HUES6 (cell line): ENCODE results near the gene RBM22.

Source experiments
- H3K27ac ChIP-seq: 2 replicates; pipeline ENCODE4 v1.7.0; 2013; ENCODE audit warnings: low read depth, mild to moderate bottlenecking, low read length, inconsistent platforms
- H3K27me3 ChIP-seq: 2 replicates; pipeline ENCODE4 v1.6.1; 2013; ENCODE audit warnings: low read length; ENCODE audit not compliant: control insufficient read depth, insufficient read depth
- H3K36me3 ChIP-seq: 2 replicates; pipeline ENCODE4 v1.6.1; 2013; ENCODE audit warnings: low read length; ENCODE audit not compliant: control insufficient read depth, insufficient read depth
- H3K4me1 ChIP-seq: 2 replicates; pipeline ENCODE4 v1.6.1; 2013; ENCODE audit warnings: low read length; ENCODE audit not compliant: control insufficient read depth, insufficient read depth
- H3K4me3 ChIP-seq: 2 replicates; pipeline ENCODE4 v1.5.1; 2013; ENCODE audit warnings: low read depth, low read length
- H3K9ac ChIP-seq: one replicate; pipeline ENCODE4 v1.6.1; 2013; ENCODE audit warnings: mild to moderate bottlenecking, low read length
- H3K9me3 ChIP-seq: 2 replicates; pipeline ENCODE4 v1.6.1; 2013; ENCODE audit warnings: low read depth, low read length; ENCODE audit not compliant: control insufficient read depth, insufficient read depth

Gene RBM22

DNA sequence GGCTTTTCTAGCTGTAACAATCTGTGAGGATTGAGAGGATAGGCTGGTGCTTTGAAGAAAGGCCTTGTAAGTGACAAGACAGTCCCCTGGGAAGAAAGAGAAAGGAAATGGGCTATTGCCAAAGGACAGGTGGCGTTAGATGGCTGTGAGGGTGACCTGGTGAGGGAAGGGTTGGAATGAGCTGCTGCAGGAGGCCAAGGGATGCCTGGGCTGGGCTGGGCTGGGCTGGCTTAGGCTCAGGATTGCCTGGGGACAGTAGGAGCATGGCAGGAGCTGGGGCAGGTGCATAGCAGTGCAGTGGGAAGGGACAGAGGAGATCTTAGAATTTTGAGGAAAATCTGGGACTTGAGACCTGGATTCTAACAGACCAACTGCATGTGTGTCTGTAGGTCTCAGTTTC lies 49.5 kb downstream of the RBM22 start:
- Histone ChIP-seq H3K4me3 (no peak overlapping the region), H3K9me3 (no peaks in the 10 kb centered on the region), H3K27me3 (no peaks in the 10 kb centered on the region), H3K4me1 (peaks cover 23% of the 10 kb centered on the region; the same call in 1 of the 2 replicates), H3K27ac (no peak overlapping the region), H3K36me3 (no peaks in the 10 kb centered on the region), H3K9ac (no peak overlapping the region)

DNA sequence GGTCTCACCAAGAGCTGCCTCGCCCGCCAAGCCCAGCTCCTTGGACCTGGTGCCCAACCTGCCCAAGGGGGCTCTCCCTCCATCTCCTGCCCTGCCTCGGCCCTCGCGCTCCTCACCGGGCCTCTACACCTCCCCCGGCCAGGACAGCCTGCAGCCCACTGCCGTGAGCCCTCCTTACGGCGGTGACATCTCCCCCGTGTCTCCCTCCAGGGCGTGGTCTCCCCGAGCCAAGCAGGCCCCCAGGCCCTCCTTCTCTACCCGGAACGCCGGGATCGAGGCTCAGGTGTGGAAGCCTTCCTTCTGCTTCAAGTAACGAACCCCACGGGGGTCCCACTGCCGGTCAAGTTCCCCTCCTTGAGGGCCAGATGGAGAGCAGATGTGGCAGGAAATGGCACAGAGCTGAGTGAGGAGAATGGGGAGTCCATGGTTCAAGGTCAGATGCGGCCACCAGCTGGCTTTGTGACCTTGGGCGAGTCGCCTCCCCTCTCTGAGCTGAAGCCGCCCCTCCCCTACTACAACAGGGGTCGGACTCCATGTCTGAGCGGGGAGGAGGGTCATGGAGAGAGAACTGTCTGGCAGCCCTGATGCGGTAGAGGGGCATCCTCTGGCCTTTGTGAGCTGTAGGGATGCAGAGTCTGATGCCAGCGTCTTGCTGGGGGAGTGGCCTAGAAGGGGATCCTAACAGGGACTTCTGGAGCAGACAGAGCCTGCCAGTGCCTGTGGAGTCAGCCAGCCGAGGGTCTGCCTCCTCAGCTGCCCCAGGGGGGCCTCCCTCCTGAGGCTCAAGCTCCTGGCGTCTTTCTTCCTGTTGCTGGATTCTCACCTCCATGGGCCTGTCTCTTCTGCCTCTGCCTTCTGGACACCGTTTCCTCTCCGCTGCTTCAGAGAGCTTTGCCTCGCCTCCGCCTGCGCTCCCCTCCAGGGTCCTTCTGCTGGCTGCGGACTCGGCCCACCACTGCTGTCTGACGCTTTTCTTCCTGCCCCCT lies 50.5 kb downstream of the RBM22 start:
- Histone ChIP-seq H3K4me3 (no peak overlapping the region), H3K27ac (no peak overlapping the region), H3K9ac (no peak overlapping the region), H3K36me3 (no peaks in the 10 kb centered on the region), H3K27me3 (no peaks in the 10 kb centered on the region), H3K4me1 (peaks cover 27% of the 10 kb centered on the region; the same call in 1 of the 2 replicates), H3K9me3 (no peaks in the 10 kb centered on the region)

- Histone ChIP-seq H3K36me3 (no peaks in the 10 kb centered on the region), H3K4me1 (peaks cover 36% of the 10 kb centered on the region; the same call in 1 of the 2 replicates), H3K27me3 (no peaks in the 10 kb centered on the region), H3K27ac (no peak overlapping the region), H3K9me3 (no peaks in the 10 kb centered on the region), H3K4me3 (no peak overlapping the region), H3K9ac (no peak overlapping the region)
Observed at GRCh38 chr5:150649108-150650020, 51.5 kb downstream of the RBM22 start.

- Histone ChIP-seq H3K9ac (no peak overlapping the region), H3K9me3 (no peaks in the 10 kb centered on the region), H3K4me3 (no peak overlapping the region), H3K27me3 (no peaks in the 10 kb centered on the region), H3K27ac (no peak overlapping the region), H3K36me3 (no peaks in the 10 kb centered on the region), H3K4me1 (peaks cover 40% of the 10 kb centered on the region; the same call in 1 of the 2 replicates)
Observed at GRCh38 chr5:150648294-150649107, 52.4 kb downstream of the RBM22 start.

DNA sequence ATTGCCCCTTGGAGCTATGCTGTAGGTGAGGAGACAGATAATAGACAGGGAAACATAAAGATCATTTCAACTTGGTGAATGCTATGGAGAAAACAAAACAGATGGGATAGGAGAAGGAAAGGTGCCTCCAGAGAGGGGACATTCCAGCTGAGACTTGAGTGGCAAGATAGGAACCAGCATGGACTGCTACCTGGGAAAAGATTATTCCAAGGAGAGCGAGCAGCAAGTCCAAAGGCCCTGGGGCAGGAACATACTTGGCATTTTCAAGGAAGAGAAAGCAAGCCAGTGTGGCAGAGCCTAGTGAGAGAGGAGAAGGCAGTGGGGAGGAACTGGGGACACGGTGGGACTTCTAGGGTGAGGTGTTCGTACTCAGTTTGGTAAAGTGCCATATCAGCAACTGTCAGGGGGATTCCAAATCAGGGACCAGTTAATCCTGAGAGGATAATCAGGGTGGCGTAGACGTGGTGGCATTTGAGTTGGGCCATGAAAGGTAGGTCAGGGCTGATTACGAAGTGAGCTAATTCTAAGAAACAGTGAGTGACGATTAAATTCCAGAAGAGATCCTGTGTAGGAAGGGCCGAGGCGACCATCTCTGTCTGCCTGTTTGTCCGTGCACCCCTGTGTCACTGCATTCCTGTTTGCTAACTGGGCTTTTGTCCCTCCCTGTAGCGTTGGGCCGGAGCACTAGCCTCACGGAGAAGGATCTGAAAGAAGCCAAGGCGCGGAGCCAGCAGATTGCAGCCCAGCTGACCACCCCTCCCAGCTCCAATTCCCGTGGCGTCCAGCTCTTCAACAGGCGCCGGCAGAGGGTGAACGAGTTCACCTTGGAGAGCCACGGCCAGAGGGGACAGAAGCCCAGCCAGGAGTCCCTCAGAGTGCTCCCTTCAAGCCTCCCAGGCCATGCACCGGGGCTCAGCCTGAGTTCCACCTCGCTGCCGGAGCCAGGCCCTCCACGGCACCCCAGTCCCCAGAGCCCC lies 53.3 kb downstream of the RBM22 start:
- peaks cover 45% of the 10 kb centered on the region; the same call in 1 of the 2 replicates for H3K4me1 ChIP-seq
- H3K4me3 ChIP-seq: no peak overlapping the region
- no peak overlapping the region for H3K27ac ChIP-seq
- H3K27me3 ChIP-seq: no peaks in the 10 kb centered on the region
- no peak overlapping the region for H3K9ac ChIP-seq
- H3K36me3 ChIP-seq: no peaks in the 10 kb centered on the region
- no peaks in the 10 kb centered on the region for H3K9me3 ChIP-seq

DNA sequence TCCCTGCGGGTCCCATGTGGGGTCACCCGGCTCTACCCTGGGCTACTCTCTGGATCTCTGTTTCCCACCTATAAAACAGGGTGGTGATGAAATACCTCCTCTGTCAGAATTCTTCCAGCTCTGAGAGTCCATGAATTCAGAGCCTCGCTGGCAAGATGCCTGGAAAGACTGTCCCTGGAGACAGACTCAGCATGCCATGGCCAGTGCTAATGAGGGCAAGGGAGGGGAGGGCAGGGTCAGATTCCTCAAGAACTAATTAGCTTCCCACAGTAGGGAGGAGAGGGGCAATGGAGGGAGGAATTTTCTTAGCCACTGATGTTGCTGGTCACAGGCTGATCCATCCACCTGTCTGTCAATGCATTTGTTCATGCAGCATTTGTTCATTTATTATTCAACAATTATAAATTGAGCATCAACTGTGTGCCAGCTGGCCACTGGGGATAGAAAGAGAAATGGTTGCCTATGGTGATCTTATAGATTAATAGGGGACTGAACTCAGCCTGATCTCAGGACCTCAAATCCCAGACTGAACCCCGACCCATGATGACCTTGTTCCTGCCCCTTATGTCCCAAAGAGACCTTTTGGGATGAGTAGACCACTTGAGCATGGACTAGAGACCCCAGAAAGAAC lies 55.7 kb downstream of the RBM22 start:
- Histone ChIP-seq H3K4me1 (peaks cover 48% of the 10 kb centered on the region), H3K9me3 (no peaks in the 10 kb centered on the region), H3K9ac (no peak overlapping the region), H3K27ac (no peak overlapping the region), H3K27me3 (no peaks in the 10 kb centered on the region), H3K4me3 (no peak overlapping the region), H3K36me3 (no peaks in the 10 kb centered on the region)

GRCh38 chr5:150644514-150644913 lies 56.3 kb downstream of the RBM22 start:
- H3K27ac ChIP-seq: no peak overlapping the region
- H3K36me3 ChIP-seq: no peaks in the 10 kb centered on the region

DNA sequence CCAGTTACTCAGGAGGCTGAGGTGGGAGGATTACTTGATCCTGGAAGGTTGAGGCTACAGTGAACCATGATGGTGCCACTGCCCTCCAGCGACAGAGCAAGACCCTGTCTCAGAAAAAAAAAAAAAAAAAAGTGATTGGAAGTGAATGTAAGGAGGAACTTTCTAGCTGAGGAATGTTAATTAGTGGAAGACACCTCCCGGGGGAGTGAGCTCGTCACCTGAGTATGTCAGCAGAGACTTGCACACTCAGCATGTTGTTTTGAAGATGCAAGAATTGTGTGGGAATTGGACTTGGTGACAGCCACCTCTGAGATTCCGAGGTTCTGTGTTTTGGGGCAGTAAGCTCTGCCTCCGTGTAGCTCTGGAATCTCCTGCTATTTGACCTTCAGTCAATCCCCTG lies 56.8 kb downstream of the RBM22 start:
- no peak overlapping the region for H3K27ac ChIP-seq
- no peak overlapping the region for H3K9ac ChIP-seq
- H3K27me3 ChIP-seq: no peaks in the 10 kb centered on the region
- no peaks in the 10 kb centered on the region for H3K9me3 ChIP-seq
- H3K4me3 ChIP-seq: no peak overlapping the region
- H3K36me3 ChIP-seq: no peaks in the 10 kb centered on the region
- peaks cover 58% of the 10 kb centered on the region for H3K4me1 ChIP-seq

More at GRCh38 chr5:150644514-150644913, 56.3 kb downstream of the RBM22 start:
- H3K4me1 ChIP-seq: peaks cover 53% of the 10 kb centered on the region
- H3K9ac ChIP-seq: no peak overlapping the region
- H3K9me3 ChIP-seq: no peaks in the 10 kb centered on the region
- H3K27me3 ChIP-seq: no peaks in the 10 kb centered on the region
- H3K4me3 ChIP-seq: no peak overlapping the region

GRCh38 chr5:150642991-150643710 lies 57.7 kb downstream of the RBM22 start:
- Histone ChIP-seq H3K9ac (no peak overlapping the region), H3K27ac (no peak overlapping the region), H3K9me3 (no peaks in the 10 kb centered on the region), H3K4me1 (peaks cover 67% of the 10 kb centered on the region), H3K27me3 (no peaks in the 10 kb centered on the region), H3K4me3 (no peak overlapping the region), H3K36me3 (no peaks in the 10 kb centered on the region)
